Fibroblast of the aortic adventitia (primary cell): ENCODE results near the gene OR52A5. TPM values are rescaled to one million over a fixed set of nuclear protein-coding genes. Genes with fewer than 3 reads are reported as not detected.

Experiments used
- DNase-seq: peaks from one replicate; pipeline ENCODE4 v3.0.0-alpha.2; 2010; ENCODE audit warnings: low read depth
- H3K4me3 ChIP-seq: 2 replicates; pipeline ENCODE4 v1.5.1; 2011; ENCODE audit warnings: low read depth, mild to moderate bottlenecking, control low read depth, low read length, moderate library complexity
- total RNA-seq: library from RNA; depleted of rRNA; stranded (reverse); fragments of >200 nt; gene quantifications from 2 replicates; pipeline ENCODE4 v1.2.3, GENCODE V29; 2012; ENCODE audit warnings: low replicate concordance
- TF ChIP-seq, protein P1 (sequence below): IDR thresholded peaks from 2 replicates; pipeline ENCODE4 v1.5.1; 2011; ENCODE audit warnings: mild to moderate bottlenecking, low read length, control low read depth, inconsistent platforms; ENCODE audit not compliant: insufficient read depth

The OR52A5 gene
- total RNA-seq, 1 donor = not detected

- no peak for DNase-seq
- no peak overlapping the region for H3K4me3 ChIP-seq
- TF ChIP-seq, protein P1, sequence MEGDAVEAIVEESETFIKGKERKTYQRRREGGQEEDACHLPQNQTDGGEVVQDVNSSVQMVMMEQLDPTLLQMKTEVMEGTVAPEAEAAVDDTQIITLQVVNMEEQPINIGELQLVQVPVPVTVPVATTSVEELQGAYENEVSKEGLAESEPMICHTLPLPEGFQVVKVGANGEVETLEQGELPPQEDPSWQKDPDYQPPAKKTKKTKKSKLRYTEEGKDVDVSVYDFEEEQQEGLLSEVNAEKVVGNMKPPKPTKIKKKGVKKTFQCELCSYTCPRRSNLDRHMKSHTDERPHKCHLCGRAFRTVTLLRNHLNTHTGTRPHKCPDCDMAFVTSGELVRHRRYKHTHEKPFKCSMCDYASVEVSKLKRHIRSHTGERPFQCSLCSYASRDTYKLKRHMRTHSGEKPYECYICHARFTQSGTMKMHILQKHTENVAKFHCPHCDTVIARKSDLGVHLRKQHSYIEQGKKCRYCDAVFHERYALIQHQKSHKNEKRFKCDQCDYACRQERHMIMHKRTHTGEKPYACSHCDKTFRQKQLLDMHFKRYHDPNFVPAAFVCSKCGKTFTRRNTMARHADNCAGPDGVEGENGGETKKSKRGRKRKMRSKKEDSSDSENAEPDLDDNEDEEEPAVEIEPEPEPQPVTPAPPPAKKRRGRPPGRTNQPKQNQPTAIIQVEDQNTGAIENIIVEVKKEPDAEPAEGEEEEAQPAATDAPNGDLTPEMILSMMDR = no peak
These were observed 54.6 kb downstream of the OR52A5 start for GRCh38 chr11:5083602-5084001.

- TF ChIP-seq, protein P1 = no peak
- no peak overlapping the region for H3K4me3 ChIP-seq
- DNase-seq = no peak
These were observed 56.8 kb downstream of the OR52A5 start for GRCh38 chr11:5081405-5081804.

Other genes with a start within 250 kb of the OR52A5 start
- gene OR51A7, start 234.6 kb downstream of the OR52A5 start, total RNA-seq = not detected in 2 replicates
- gene OR51G2, start 219.0 kb downstream of the OR52A5 start, total RNA-seq = not detected in 2 replicates
- gene OR51G1, start 214.0 kb downstream of the OR52A5 start, total RNA-seq = not detected in 2 replicates
- gene OR51A4, start 190.8 kb downstream of the OR52A5 start, total RNA-seq = not detected in 2 replicates
- gene OR51A2, start 182.6 kb downstream of the OR52A5 start, total RNA-seq = not detected in 2 replicates
- gene OR51L1, start 143.5 kb downstream of the OR52A5 start, total RNA-seq = 0.33 TPM in 1 of 2 replicates, not detected in the other
- not detected in 2 replicates for gene OR52J3, start 91.8 kb downstream of the OR52A5 start, total RNA-seq
- gene OR52E2, start 78.7 kb downstream of the OR52A5 start, total RNA-seq = not detected in 2 replicates
- gene OR52E1, start 68.8 kb downstream of the OR52A5 start, total RNA-seq = not detected in 2 replicates
- not detected in 2 replicates for gene OR52A1, start 16.4 kb upstream of the OR52A5 start, total RNA-seq
- not detected in 2 replicates for gene OR51V1, start 62.3 kb upstream of the OR52A5 start, total RNA-seq
- not detected in 2 replicates for gene HBB, start 88.7 kb upstream of the OR52A5 start, total RNA-seq
- 4.8 TPM in 1 of 2 replicates, not detected in the other for gene HBD, start 96.1 kb upstream of the OR52A5 start, total RNA-seq
- not detected in 2 replicates for gene HBG1, start 111.5 kb upstream of the OR52A5 start, total RNA-seq
- not detected in 2 replicates for gene HBG2, start 116.4 kb upstream of the OR52A5 start, total RNA-seq
- gene HBE1, start 131.6 kb upstream of the OR52A5 start, total RNA-seq = not detected in 2 replicates
- gene OR51B4, start 163.6 kb upstream of the OR52A5 start, total RNA-seq = 0.18 TPM in 1 of 2 replicates, not detected in the other
- not detected in 2 replicates for gene OR51B2, start 185.9 kb upstream of the OR52A5 start, total RNA-seq
- gene OR51B5, start 205.2 kb upstream of the OR52A5 start, total RNA-seq = not detected in 2 replicates
- not detected in 2 replicates for gene OR51B6, start 213.2 kb upstream of the OR52A5 start, total RNA-seq
- under 0.01 TPM in 1 of 2 replicates, not detected in the other for gene OR51M1, start 245.5 kb upstream of the OR52A5 start, total RNA-seq